KG1 (cell line): Measurements from ENCODE around the gene CACNA2D3.

ENCODE experiments used
- DNase-seq: peaks from one replicate; lab custom pipeline; 2025; lab: John Stamatoyannopoulos, UW

CACNA2D3 gene

GRCh38 chr3:54341811-54342210 lies 219.5 kb downstream of the CACNA2D3 start:
- DNase-seq, result no peak

GRCh38 chr3:54342676-54343075 lies 220.3 kb downstream of the CACNA2D3 start:
- peak; percentile 0 for DNase-seq

- DNase-seq, result no peak
These were observed 221.1 kb downstream of the CACNA2D3 start for GRCh38 chr3:54343495-54343894.

DNA sequence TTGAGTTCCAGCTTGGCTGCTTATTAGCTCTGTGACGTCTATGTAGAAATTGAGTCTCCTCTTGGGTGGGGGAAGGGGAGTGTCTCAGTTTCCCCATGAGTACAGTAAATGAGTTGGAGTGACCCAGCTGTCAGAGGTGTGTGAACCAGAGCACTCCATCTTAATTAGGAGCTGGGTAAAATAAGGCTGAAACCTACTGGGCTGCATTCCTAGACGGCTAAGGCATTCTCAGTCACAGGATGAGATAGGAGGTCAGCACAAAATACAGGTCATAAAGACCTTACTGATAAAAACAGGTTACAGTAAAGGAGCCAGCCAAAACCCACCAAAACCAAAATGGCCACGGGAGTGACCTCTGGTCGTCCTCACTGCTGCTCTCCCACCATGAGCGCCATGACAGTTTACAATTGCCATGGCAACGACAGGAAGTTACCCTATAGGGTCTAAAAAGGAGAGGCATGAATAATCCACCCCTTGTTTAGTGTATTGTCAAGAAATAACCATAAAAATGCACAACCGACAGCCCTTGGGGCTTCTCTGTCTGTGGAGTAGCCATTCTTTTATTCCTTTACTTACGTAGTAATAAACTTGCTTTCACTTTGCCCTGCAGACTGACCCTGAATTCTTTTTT lies 222.4 kb downstream of the CACNA2D3 start:
- DNase-seq, result no peak

DNA sequence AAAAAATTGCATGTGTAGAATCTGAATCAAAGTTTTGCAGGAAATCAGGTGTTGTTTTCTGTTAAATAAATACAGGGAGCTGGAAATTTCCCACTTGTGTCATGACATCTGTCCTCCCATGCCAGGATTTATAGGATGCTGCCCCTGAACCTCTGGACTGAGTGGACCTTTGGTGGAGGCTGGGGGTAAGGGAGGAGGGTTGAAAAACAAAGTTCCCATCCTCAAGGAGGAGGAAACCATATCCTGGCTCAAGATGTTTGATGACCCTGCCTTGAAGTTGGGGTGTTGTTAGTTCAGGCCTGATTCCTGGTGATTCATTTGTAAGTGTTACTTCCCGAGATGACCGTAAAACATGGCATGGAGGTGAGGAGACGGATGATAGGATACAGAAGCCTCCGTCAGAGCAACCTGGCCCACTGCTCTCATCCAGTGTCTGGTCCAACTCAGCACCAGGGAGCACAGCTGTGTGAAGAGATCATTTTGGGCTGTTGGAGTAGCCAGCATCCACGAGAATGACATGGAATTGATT lies 223.6 kb downstream of the CACNA2D3 start:
- DNase-seq, result no peak

DNA sequence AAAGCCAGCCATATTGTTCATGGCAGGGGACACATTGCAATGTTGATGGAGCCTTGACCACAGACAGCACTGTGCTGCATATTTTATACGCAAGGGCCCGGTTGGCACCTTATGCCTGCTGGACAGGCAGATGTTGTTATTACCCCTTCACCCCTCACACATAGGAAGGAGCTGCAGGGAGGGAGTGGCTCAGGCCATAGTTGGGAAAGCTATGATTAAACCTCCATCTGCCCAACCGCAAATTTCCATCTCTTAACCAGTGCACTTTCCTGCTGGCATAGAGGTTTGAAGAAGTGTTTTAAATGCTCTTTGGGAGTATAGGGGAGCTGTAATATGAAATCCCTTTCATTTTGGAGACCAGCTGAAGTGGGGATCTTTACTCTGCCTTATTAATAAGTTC lies 224.7 kb downstream of the CACNA2D3 start:
- no peak for DNase-seq

- no peak for DNase-seq
These were observed 225.6 kb downstream of the CACNA2D3 start for GRCh38 chr3:54347933-54348332.

DNA sequence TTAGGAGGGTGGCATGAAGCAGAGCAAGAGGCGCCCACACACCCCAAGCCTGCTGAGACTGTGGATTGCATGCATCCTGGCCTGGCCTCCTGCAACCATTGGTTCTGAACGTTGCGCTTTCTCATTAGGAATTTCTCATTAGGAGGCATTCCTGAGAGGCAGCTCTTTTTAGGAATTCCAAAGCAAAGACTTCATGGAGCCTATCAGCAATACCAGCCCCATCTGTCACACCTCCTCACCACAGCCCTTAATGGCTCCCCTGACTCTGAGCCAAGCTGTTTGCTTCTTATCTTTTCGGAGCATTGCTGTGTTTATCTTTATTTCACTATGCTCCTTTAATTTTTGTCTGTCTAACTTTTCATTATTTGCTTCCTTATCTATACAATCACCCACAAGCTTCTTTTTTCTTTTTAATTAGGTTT lies 226.9 kb downstream of the CACNA2D3 start:
- no peak for DNase-seq

DNA sequence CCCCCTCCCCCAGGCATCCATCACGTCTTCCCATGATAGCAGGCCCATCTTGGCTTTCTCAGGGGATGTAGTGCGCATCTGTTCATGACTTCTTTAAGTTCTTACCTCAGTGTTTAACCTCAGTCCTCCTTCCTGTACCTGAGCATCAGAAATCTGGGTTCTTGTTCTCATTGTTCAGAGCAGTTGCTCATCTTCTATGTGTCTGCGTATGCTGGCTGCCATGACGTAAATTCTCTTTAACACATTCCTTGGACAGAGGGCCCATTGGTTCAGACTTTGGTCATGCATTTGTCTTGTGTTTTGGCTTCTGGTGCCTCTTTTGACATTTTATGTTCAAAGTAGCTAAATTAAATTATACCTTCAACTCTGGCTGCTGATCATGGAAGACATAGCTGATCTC lies 227.3 kb downstream of the CACNA2D3 start:
- DNase-seq, result no peak

GRCh38 chr3:54353546-54353945 lies 231.2 kb downstream of the CACNA2D3 start:
- no peak for DNase-seq

- DNase-seq, result no peak
These were observed 231.6 kb downstream of the CACNA2D3 start for GRCh38 chr3:54353946-54354345.

DNA sequence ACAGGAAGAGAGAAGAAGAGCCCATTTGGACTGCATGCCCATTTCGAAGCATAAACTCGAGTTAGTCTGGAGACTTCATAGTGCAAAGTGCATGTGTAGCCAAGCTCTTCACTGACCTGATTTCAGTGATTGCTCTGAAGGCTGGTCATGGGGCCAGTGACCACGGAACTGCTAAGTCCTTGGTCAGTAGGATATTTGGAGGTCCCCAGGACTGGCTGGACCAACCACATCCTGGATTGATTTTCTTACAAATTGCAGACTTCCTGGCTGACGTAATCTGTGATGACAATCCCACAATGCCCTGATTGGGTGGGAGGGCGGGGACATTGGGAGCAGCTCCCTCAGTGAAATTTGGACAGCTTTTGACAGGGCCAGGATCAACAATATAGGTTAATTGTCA lies 233.4 kb downstream of the CACNA2D3 start:
- no peak for DNase-seq

DNA sequence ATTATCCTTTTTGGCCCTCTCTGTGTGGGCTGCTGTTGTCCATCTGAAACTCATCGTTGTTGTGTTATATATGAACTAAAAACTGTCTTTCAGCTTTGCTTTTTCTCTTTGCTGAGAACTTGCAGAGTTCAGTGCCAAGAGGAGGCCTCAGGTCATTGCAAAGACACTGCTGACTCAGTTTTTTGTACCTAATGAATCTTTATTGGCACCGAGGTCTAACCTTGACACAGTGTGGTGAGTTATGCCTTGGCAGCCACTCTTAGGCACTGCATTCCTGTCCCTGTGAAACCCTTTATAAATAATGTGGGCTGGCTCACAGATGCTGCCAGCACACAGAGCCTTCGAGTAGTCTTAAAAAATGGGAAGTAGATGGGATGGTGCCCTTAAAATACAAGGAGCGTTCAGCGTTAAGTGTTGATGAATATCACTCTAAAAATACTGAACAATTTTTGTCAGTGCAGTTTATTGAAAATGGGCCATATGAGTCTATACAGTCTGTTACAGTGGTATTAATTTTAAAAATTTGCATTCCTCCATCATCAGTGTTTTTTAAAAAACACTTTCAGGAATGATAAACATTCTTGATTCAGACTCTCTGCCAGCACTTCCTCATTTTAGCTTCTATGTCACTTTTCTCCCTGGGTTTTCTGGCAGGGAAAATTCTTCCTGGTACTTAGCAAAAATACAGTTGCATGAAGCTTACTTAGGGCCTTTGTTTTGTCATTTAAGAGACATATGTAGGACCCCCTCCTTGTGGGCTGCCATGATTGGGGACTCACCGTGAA lies 234.1 kb downstream of the CACNA2D3 start:
- DNase-seq, result no peak

DNA sequence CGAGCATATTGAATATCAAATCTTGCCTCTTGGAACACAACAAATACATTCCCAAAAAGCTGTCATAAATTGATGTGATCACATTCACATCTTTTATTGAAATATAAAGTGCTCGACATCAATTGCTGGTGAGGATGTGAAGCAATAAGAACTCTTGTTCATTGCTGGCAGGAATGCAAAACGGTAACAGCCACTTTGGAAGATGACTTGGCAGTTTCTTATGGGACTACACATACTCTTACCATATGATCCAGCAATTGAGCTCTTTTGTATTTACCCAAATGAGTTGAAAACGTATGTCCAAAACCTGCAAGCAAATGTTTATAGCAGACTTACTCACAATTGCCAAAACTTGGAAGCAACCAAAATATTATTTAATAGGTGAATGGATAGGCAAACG lies 234.9 kb downstream of the CACNA2D3 start:
- no peak for DNase-seq

DNA sequence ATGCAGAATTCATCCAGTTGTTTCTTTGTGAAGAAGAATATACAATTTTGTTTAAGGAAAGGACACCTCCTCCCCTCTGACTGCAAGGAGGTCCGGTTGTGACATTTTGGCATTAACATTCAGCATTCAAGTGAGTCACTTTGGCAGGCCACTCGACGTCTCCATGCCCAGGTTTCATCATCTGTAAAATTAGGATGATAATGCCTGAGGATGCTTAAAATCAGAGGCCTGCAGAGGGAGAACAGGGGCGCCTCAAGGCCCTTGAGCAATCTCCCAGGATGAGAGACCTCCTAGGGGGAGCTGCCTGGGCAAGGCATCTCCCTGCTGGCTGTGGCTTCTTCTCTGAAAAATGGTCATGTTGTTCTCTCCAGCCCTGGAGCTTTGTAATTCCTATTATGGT lies 236.0 kb downstream of the CACNA2D3 start:
- DNase-seq, result no peak

DNA sequence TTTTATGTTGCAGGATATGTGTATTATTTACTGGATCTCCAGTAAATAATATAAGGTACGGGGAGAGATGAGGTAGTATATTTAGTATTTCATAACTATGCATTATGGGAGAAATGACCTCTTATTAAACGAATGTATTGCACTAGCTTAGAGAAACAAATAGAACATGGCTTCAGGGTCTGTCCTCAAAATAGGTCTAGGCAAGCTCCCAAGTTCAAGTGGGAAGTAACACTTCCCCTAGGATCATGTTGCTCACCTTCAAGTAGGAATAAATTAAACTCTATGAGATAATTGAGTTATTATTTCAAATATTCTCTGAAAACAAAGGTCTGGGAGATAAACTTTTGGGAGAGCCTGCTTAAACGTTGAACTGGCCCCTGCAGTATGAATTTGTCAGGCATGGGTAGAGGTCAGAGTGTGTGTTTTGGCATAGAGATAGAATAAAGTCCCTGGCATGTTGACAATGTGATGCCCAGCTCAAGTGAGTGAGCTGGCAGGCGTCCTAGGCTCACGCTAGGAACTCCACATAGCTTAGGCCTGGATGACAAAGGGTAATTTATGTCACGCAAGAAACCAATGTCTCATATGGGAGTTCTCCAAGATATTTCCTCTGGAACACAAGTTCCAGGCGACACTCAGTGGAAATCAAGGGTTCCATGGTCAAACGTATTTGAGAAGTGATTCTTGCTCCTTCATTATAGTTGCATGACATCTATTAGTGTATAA lies 236.8 kb downstream of the CACNA2D3 start:
- DNase-seq, result no peak

DNA sequence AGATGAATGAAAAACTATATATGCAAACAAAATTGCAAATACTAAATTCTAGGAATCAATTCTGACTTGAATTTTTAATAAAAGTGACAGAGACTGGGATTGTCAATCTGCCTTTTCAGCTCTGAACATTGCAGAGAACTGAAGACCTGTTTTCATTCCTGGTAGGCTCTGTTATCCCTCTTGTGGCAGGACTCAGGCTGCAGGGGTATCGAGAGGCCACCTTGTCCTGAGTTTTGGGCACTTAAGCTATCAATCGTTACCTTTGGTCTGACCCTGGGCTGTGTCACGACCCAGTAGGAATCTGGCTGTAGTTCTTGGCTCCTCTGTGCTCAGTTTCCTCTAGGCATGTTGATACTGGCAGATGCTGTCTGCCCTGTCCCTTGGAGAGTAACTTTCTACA lies 238.0 kb downstream of the CACNA2D3 start:
- DNase-seq, result no peak

- no peak for DNase-seq
These were observed 239.5 kb downstream of the CACNA2D3 start for GRCh38 chr3:54361746-54362283.

DNA sequence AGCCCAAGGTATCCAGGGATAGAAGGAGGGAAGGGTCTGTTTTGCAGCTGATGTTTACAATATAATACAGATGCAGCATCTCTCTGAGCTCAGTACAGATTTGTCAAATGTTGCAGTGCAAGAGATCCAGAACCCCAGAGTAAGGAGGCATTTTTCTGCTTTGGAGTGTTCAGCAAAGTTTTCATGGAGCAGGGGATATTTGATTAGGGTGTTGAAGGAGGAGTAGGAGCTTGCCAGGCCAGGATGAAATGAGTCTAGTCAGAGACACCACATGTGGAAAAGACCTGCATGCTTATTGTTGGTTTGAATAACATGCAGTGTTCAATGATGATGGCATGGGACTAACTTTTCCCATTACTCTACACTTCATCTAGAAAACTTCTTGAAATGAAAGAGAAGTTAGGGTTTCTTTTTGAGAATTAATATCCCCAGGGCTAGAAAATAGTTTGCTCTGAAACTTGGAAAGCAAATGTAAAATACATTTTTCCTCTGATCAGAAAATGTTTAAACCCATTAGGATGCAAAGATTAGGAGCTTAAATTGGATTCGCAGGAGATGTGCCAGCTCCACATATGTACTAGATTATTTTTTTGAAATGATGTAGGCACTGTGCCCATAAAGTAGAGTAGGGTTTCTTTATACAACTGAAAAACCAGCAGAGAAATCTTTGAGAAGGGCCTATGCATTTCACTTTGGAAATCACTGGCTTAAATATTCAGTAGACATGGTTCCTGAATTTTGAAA lies 243.8 kb downstream of the CACNA2D3 start:
- no peak for DNase-seq

DNA sequence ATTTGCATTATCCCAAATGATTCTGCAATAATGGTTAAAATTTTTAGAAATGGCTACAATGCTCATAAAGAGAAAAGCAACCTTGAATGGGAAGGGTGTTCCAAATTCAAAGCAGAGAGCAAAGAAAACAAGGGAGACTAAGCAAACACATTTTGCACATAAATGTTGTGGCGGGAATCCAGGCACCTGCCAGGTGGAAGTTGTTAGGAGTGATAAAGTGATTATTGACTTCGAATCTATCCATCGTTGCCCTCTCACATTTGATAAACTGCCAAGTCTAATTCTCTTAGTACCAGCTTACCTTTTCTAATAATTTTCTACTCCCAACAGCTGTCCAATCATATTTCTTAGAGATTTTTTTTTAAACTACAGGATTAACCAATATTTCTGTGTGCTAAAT lies 244.5 kb downstream of the CACNA2D3 start:
- DNase-seq, result no peak

GRCh38 chr3:54372232-54372631 lies 249.9 kb downstream of the CACNA2D3 start:
- DNase-seq, result no peak
